PC-9 (cell line): ENCODE results near the gene WDR37.

ENCODE experiments used
- EZH2 ChIP-seq: fragments of 200-600 bp; sonication (generic); IDR thresholded peaks from 2 replicates; pipeline ENCODE4 v1.8.0; 2017; ENCODE audit warnings: antibody characterized with exemption, low read depth
- TF ChIP-seq, protein P1 (sequence below): fragments of 200-600 bp; sonication (generic); conservative IDR thresholded peaks from 2 replicates; pipeline ENCODE4 v1.6.1; 2017; ENCODE audit warnings: mixed run types, antibody characterized with exemption, mild to moderate bottlenecking, moderate library complexity

DNA sequence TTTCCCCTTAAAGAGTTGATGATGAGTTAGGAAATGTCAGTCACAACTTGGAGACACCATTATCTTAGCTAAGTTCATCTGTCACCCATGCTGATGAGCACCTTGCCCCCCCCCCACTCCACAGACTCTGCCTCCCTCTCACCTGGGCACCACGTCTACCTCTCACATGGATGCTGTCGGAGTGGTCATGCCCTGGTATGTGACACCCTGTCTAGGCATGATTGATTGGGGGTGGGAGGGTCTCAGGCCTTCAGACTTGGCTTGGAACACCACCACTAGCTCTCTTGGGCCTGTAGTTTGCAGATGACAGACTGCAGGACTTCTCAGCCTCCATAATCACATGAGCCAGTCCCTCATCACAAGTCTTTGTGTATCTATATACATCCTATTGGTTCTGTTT, 78.0 kb downstream of the WDR37 start:
- TF ChIP-seq, protein P1, sequence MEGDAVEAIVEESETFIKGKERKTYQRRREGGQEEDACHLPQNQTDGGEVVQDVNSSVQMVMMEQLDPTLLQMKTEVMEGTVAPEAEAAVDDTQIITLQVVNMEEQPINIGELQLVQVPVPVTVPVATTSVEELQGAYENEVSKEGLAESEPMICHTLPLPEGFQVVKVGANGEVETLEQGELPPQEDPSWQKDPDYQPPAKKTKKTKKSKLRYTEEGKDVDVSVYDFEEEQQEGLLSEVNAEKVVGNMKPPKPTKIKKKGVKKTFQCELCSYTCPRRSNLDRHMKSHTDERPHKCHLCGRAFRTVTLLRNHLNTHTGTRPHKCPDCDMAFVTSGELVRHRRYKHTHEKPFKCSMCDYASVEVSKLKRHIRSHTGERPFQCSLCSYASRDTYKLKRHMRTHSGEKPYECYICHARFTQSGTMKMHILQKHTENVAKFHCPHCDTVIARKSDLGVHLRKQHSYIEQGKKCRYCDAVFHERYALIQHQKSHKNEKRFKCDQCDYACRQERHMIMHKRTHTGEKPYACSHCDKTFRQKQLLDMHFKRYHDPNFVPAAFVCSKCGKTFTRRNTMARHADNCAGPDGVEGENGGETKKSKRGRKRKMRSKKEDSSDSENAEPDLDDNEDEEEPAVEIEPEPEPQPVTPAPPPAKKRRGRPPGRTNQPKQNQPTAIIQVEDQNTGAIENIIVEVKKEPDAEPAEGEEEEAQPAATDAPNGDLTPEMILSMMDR: no peak
- no peak for TF ChIP-seq EZH2
